HG03025 (cell line): ENCODE data around the gene MRPL41.
"Not testable (repeated sequence)": the region's sequence is repeated elsewhere in the genome, so short reads cannot be mapped to it uniquely, and the experiment has no call there.

Experiments used
- ATAC-seq: cut with Tn5 transposase; IDR thresholded peaks from one replicate; pipeline ENCODE4 v1.9.1; 2021; ENCODE audit warnings: mild to moderate bottlenecking, moderate library complexity; ENCODE audit not compliant: unreplicated experiment, low FRiP score

The MRPL41 gene

GRCh38 chr9:137551264-137552021, at the start of gene MRPL41:
Gene MRPL41 (plus strand): TSS chr9:137551879. CDS start chr9:137552082, 203 bp downstream.
- ATAC-seq: peak; percentile 72

- ATAC-seq: no peak
These were observed 49.4 kb upstream of the MRPL41 start for GRCh38 chr9:137502008-137502911.

- no peak for ATAC-seq
These were observed 47.3 kb upstream of the MRPL41 start for GRCh38 chr9:137504432-137504777.

GRCh38 chr9:137505421-137506140, 46.1 kb upstream of the MRPL41 start:
- no peak for ATAC-seq

GRCh38 chr9:137506274-137506673, 45.4 kb upstream of the MRPL41 start:
- ATAC-seq: no peak

GRCh38 chr9:137506702-137507171, 44.9 kb upstream of the MRPL41 start:
- ATAC-seq: no peak

GRCh38 chr9:137509198-137509597, 42.5 kb upstream of the MRPL41 start:
- ATAC-seq: no peak

- ATAC-seq: not testable (repeated sequence)
These were observed 40.6 kb upstream of the MRPL41 start for GRCh38 chr9:137511126-137511525.

- no peak for ATAC-seq
These were observed 39.8 kb upstream of the MRPL41 start for GRCh38 chr9:137511758-137512463.

GRCh38 chr9:137513136-137513535, 38.5 kb upstream of the MRPL41 start:
- ATAC-seq: not testable (repeated sequence)

- not testable (repeated sequence) for ATAC-seq
These were observed 37.7 kb upstream of the MRPL41 start for GRCh38 chr9:137513801-137514570.

GRCh38 chr9:137514691-137515337, 36.9 kb upstream of the MRPL41 start:
- no peak for ATAC-seq

GRCh38 chr9:137515338-137515724, 36.3 kb upstream of the MRPL41 start:
- no peak for ATAC-seq

GRCh38 chr9:137516144-137516917, 35.3 kb upstream of the MRPL41 start:
- ATAC-seq: no peak

- ATAC-seq: not testable (repeated sequence)
These were observed 32.8 kb upstream of the MRPL41 start for GRCh38 chr9:137518661-137519459.

GRCh38 chr9:137519553-137519952, 32.1 kb upstream of the MRPL41 start:
- no peak for ATAC-seq

- ATAC-seq: no peak
These were observed 30.9 kb upstream of the MRPL41 start for GRCh38 chr9:137520614-137521404.
